ENCODE results near the gene GNA12.

DNA sequence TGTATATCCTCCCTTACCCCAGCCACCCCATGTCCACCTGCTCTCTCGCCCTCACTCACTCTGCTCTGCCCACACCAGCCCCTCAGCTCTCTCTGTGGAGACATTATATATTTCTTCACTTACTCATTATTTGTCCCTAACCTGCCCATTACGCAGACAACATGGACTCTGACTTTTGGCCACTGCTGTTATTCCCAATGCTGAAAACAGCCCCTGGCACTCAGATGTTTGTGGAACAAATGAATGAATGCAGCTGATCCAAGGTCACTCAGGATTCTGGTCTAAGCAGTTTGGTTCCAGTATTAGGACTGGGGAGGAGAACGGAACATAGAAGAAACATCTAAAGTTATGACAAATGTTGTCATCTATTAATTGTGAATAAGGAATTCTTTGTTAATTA, 26.7 kb downstream of the GNA12 start:
- no peak for TF ChIP-seq CTCF (conservative IDR thresholded peaks at IDR 0.05; ENCODE audit: low read depth, low read length)
- TF ChIP-seq EZH2 (IDR thresholded peaks at IDR 0.05; ENCODE audit: low read length, unreplicated experiment) = no peak

Data from PC-3 (cell line).